Vagina (tissue), 2 donors: ENCODE results near the gene PCSK5.

ENCODE experiments used
- CTCF ChIP-seq, 3 experiments: fragments of 450-650 bp in 2 of 3; fragments of 200-600 bp in 1 of 3; sonication (generic) in 1 of 3; IDR thresholded peaks; one replicate each; pipeline ENCODE4 v1.5.1; 2017 to 2019; ENCODE audit warnings: antibody characterized with exemption in 3 of 3, mild to moderate bottlenecking in 2 of 3, moderate library complexity in 2 of 3
- POLR2A ChIP-seq, 2 donors: fragments of 450-650 bp; IDR thresholded peaks; one replicate each; pipeline ENCODE4 v1.6.1; 2017; ENCODE audit warnings: antibody characterized with exemption in 2 of 2, mild to moderate bottlenecking in 2 of 2, moderate library complexity in 2 of 2
- POLR2AphosphoS5 ChIP-seq, 2 donors: sonication (generic); formaldehyde crosslinking; IDR thresholded peaks; one replicate each; pipeline ENCODE4 v1.9.0; 2017; ENCODE audit warnings: antibody characterized with exemption in 2 of 2, mild to moderate bottlenecking in 2 of 2, low read depth in 1 of 2; ENCODE audit not compliant: insufficient read depth in 1 of 2

- no peak for TF ChIP-seq CTCF (IDR thresholded peaks at IDR 0.05)
- no peak for TF ChIP-seq POLR2AphosphoS5 (IDR thresholded peaks at IDR 0.05; ENCODE audit: insufficient read depth in 1 of 2, low read depth in 1 of 2)
- no peak for TF ChIP-seq POLR2A (IDR thresholded peaks at IDR 0.05)
Observed at GRCh38 chr9:76090909-76091308, 200.4 kb downstream of the PCSK5 start.
